ENCODE results near the gene METTL17. TPM values are rescaled to one million over a fixed set of nuclear protein-coding genes. Genes with fewer than 3 reads are reported as not detected.

METTL17 gene
- total and polyA plus RNA-seq, 2 donors (not counting 3 experiments of a cell fraction or from before 2014, with no cell fraction given): 60.6 to 90.6 TPM

DNA sequence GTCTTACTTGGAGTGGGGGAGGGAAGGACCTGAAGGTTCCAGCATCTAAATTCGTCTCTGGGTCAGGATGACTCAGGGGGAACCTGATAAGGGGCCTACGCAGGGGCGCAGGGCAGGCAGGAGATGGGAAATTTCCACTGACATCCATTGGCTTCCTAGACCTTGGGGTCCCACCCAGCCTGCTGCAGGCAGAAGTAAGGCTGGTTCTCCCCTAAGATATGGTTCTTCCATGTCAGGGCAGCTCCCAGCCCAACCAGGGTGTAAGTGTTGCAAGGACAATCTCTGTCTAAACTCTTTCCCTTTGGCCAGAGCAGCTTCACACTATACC is 37.2 kb downstream of the METTL17 start:
- H3K27me3 ChIP-seq (ENCODE audit: control insufficient read depth in 2 of 2, insufficient read depth in 2 of 2, low read length in 2 of 2): peaks cover 46 to 53% of the 10 kb centered on the region in 2 experiments
- H4K20me1 ChIP-seq (replicated peaks; ENCODE audit: control insufficient read depth, extremely low read depth, insufficient read depth, low read length): no peaks in the 10 kb centered on the region
- CTCF ChIA-PET: interaction anchor here (1.7 kb wide), 1 partner anchor 12 kb away, joined by 13 read pairs; no protein-coding TSS in a partner anchor
- H3K27ac ChIP-seq (ENCODE audit: insufficient read depth, low read depth, low read length): no peak overlapping the region
- no peaks in the 10 kb centered on the region for H3K9me3 ChIP-seq (replicated peaks; ENCODE audit: control insufficient read depth, insufficient read depth, low read length)
- no peaks in the 10 kb centered on the region for H3K9me1 ChIP-seq (replicated peaks; ENCODE audit: control insufficient read depth, extremely low read depth, insufficient read depth, low read length)
- no peaks in the 10 kb centered on the region for H3K4me1 ChIP-seq (ENCODE audit: control insufficient read depth, extremely low read depth, insufficient read depth, low read length)
- FAIRE-seq: no peak
- H2AFZ ChIP-seq (ENCODE audit: low read depth, low read length): no peak overlapping the region
- no peak overlapping the region for H3K4me2 ChIP-seq (ENCODE audit: insufficient read depth, low read length)
- no peak for DNase-seq (ENCODE audit: low read depth, low spot score)
- POLR2A ChIA-PET: no interaction called here
- no peak overlapping the region for H3K9ac ChIP-seq (replicated peaks; ENCODE audit: extremely low read depth, insufficient read depth, low read length)
- TF ChIP-seq EZH2 (IDR thresholded peaks at IDR 0.05; ENCODE audit: borderline replicate concordance, low read depth, low read length, severe bottlenecking): no peak
- TF ChIP-seq JUN (IDR thresholded peaks at IDR 0.05; ENCODE audit: borderline replicate concordance, insufficient read depth, insufficient read length, low read depth): no peak
- no peak for TF ChIP-seq GATA2 (IDR thresholded peaks at IDR 0.05; ENCODE audit: insufficient read depth, insufficient read length, low read depth, low read length)
- no peak for TF ChIP-seq MYC (IDR thresholded peaks at IDR 0.05; ENCODE audit: low read depth, low read length)
- TF ChIP-seq, protein P1, sequence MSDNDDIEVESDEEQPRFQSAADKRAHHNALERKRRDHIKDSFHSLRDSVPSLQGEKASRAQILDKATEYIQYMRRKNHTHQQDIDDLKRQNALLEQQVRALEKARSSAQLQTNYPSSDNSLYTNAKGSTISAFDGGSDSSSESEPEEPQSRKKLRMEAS (IDR thresholded peaks at IDR 0.05; ENCODE audit: insufficient read depth, insufficient read length): no peak
- TF ChIP-seq POLR2A (IDR thresholded peaks at IDR 0.05; ENCODE audit: low read depth, low read length): no peak
- no peak for TF ChIP-seq FOS (IDR thresholded peaks at IDR 0.05; ENCODE audit: borderline replicate concordance, insufficient read depth, low read length)
- TF ChIP-seq, protein P2, sequence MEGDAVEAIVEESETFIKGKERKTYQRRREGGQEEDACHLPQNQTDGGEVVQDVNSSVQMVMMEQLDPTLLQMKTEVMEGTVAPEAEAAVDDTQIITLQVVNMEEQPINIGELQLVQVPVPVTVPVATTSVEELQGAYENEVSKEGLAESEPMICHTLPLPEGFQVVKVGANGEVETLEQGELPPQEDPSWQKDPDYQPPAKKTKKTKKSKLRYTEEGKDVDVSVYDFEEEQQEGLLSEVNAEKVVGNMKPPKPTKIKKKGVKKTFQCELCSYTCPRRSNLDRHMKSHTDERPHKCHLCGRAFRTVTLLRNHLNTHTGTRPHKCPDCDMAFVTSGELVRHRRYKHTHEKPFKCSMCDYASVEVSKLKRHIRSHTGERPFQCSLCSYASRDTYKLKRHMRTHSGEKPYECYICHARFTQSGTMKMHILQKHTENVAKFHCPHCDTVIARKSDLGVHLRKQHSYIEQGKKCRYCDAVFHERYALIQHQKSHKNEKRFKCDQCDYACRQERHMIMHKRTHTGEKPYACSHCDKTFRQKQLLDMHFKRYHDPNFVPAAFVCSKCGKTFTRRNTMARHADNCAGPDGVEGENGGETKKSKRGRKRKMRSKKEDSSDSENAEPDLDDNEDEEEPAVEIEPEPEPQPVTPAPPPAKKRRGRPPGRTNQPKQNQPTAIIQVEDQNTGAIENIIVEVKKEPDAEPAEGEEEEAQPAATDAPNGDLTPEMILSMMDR (IDR thresholded peaks at IDR 0.05; ENCODE audit: extremely low read depth in 1 of 2, insufficient read depth in 1 of 2, low read depth in 1 of 2, low read length in 2 of 2): no peak
- no peak for TF ChIP-seq POLR2AphosphoS5 (IDR thresholded peaks at IDR 0.05; ENCODE audit: insufficient read depth, low read depth, low read length)
- H3K36me3 ChIP-seq (ENCODE audit: control insufficient read depth in 2 of 2, extremely low read depth in 1 of 2, insufficient read depth in 2 of 2, low read length in 2 of 2): no peaks in the 10 kb centered on the region
- no peak overlapping the region for H3K4me3 ChIP-seq (replicated peaks in 1 of 3; ENCODE audit: insufficient read depth in 1 of 3, low read depth in 1 of 3, low read length in 3 of 3)
- intact Hi-C loops (cut with micrococcal nuclease): no loop called here
- no TSS peak for BruUV-seq (replicated peaks)
- no peaks in the 10 kb centered on the region for H3K79me2 ChIP-seq (ENCODE audit: control insufficient read depth, insufficient read depth, low read length)
- dilution Hi-C loops (cut with MboI; ENCODE audit: extremely low pct_ligation_motif_present, low sequenced_read_pairs): no loop called here

Data from endothelial cell of umbilical vein (primary cell).